PFSK-1 (cell line): ENCODE measurements around the gene APOBEC3G.

Source experiments
- FOXP2 ChIP-seq: optimal IDR thresholded peaks from 2 replicates; pipeline ENCODE3; 2011; ENCODE audit warnings: borderline replicate concordance, control low read depth, inconsistent platforms; ENCODE audit not compliant: insufficient read depth; ENCODE audit errors: extremely low read length, extremely low read depth
- POLR2AphosphoS5 ChIP-seq: IDR thresholded peaks from 2 replicates; pipeline ENCODE4 v1.6.1; 2012; ENCODE audit warnings: low read depth, mild to moderate bottlenecking, control low read depth, low read length, moderate library complexity
- REST ChIP-seq, 2 experiments: IDR thresholded peaks; 2 replicates each; pipeline versions ENCODE4 v1.6.1 to v1.8.0; 2011 to 2012; ENCODE audit warnings: low read depth in 2 of 2, low read length in 2 of 2, control low read depth in 1 of 2, inconsistent platforms in 1 of 2, mild to moderate bottlenecking in 1 of 2, moderate library complexity in 1 of 2; ENCODE audit not compliant: insufficient read depth in 1 of 2
- SIN3A ChIP-seq: IDR thresholded peaks from 2 replicates; pipeline ENCODE4 v1.6.1; 2012; ENCODE audit warnings: mild to moderate bottlenecking, low read length, moderate library complexity, borderline replicate concordance; ENCODE audit not compliant: insufficient read depth
- TAF1 ChIP-seq: IDR thresholded peaks from 2 replicates; pipeline ENCODE4 v1.6.1; 2012; ENCODE audit warnings: low read length, control low read depth, borderline replicate concordance; ENCODE audit not compliant: insufficient read depth

Gene APOBEC3G

DNA sequence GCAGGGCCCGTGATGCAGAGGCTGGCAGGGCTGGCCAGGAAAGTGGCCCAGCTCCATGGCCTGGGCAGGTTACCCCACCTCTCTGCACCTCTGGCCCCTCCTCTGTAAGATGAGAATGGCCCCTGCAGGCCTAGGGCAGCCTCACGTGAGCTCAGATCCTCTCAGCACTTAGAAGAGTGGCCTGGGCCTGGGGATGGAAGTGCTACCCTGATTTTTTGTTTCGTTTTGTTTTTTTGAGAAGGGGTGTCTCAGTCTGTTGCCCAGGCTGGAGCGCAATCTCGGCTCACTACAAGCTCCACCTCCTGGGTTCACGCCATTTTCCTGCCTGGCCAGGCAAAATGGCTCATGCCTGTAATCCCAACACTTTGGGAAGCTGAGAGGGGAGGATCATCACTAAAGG, 21.0 kb downstream of the APOBEC3G start:
- no peak for TF ChIP-seq FOXP2
- no peak for TF ChIP-seq POLR2AphosphoS5
- no peak for TF ChIP-seq REST (IDR thresholded peaks at IDR 0.05; ENCODE audit: insufficient read depth in 1 of 2, low read depth in 2 of 2, low read length in 2 of 2)
- TF ChIP-seq SIN3A = no peak
- no peak for TF ChIP-seq TAF1

- TF ChIP-seq TAF1 (no peak), FOXP2 (no peak), REST (IDR thresholded peaks at IDR 0.05; ENCODE audit: insufficient read depth in 1 of 2, low read depth in 2 of 2, low read length in 2 of 2) (no peak), POLR2AphosphoS5 (no peak), SIN3A (no peak)
Measured at GRCh38 chr22:39098576-39098975, 21.5 kb downstream of the APOBEC3G start.

GRCh38 chr22:39101226-39101625, 24.2 kb downstream of the APOBEC3G start:
- TF ChIP-seq POLR2AphosphoS5 (no peak), TAF1 (no peak), REST (IDR thresholded peaks at IDR 0.05; ENCODE audit: insufficient read depth in 1 of 2, low read depth in 2 of 2, low read length in 2 of 2) (no peak), SIN3A (no peak), FOXP2 (no peak)

DNA sequence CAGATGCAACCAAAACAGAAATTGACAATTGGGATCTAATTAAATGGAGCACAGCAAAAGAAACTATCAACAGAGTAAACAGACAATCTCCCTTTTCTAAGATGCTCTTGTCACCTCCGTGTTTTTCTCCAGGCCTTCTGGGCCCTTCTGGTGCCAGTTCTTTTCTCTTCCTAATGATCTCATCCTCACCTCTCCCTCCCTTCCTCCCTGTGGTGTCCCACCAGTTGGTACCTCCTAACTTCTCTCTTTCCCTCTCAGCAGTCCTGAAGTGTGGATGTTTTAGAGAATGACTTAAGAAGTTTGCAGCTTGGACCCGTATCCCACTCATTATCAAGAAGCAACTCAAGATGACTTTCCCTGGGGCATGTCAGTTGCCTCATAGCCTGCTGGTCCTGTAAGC, 26.4 kb downstream of the APOBEC3G start:
- TF ChIP-seq REST (IDR thresholded peaks at IDR 0.05; ENCODE audit: insufficient read depth in 1 of 2, low read depth in 2 of 2, low read length in 2 of 2) (no peak), POLR2AphosphoS5 (no peak), TAF1 (no peak), FOXP2 (no peak), SIN3A (no peak)

GRCh38 chr22:39106326-39106725, 29.3 kb downstream of the APOBEC3G start:
- no peak for TF ChIP-seq SIN3A
- TF ChIP-seq TAF1 = no peak
- TF ChIP-seq REST (IDR thresholded peaks at IDR 0.05; ENCODE audit: insufficient read depth in 1 of 2, low read depth in 2 of 2, low read length in 2 of 2) = no peak
- TF ChIP-seq FOXP2 = no peak
- TF ChIP-seq POLR2AphosphoS5 = no peak
